Astrocyte (in vitro differentiated cells and primary cell): ENCODE data around the gene OGFOD3.

ENCODE experiments used
- CTCF ChIP-seq: IDR thresholded peaks from 2 replicates; pipeline ENCODE4 v1.5.1; 2011; ENCODE audit warnings: low read depth, mild to moderate bottlenecking, inconsistent platforms, low read length, moderate library complexity; ENCODE audit not compliant: insufficient read depth
- EZH2 ChIP-seq: IDR thresholded peaks from 2 replicates; pipeline ENCODE4 v1.6.1; 2012; ENCODE audit warnings: mild to moderate bottlenecking, low read length, inconsistent platforms; ENCODE audit not compliant: insufficient read depth

DNA sequence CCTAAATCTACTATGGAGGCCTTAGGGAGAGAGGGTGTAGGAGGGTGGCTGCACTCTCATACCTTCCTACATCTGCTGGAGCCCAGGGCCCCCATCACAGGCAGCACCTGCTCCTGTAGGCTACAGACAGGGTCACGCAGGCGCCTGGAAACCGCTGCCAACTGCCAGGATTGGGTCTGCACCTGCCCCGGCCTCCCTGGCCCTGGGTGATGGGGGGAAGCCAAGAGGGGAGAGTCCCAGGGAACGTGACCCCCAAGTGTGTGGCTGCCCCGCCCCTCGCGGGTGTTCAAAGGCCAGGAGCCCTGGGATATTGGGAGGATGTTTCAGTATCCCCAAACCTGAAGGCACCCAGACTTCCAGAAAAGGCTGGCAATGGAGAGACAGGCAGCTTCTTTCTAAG lies 64.9 kb downstream of the OGFOD3 start:
- TF ChIP-seq CTCF: no peak
- TF ChIP-seq EZH2: no peak
